Measurements from ENCODE around the gene ALLC. TPM values are rescaled to one million over a fixed set of nuclear protein-coding genes. Genes with fewer than 3 reads are reported as not detected.

ALLC gene
- polyA plus RNA-seq, 1 experiment: not detected

DNA sequence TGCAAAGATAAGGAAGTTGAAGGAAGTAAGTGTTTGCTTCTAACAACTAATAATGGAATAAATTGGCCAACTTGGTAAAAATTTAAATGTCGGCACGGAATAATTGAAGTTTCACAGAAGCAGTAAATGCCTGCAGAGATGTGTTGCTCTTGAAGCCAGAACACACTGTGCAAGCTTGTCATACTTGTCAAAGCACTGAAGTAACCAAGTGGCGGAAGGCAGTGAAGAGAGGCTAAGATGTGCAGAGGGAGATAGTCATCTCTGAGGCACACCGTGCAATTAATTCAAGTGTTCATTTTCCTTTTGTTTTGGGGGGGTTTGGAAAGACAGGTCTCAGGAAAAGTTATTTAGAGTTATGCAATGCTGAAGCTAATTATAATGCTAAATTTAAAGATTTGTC is 50.6 kb downstream of the ALLC start:
- H3K27me3 ChIP-seq (ENCODE audit: control insufficient read depth, insufficient read depth, low read length): peaks cover 10% of the 10 kb centered on the region
- no peaks in the 10 kb centered on the region; the same call in 1 of the 2 replicates for H3K9me3 ChIP-seq (ENCODE audit: control insufficient read depth, insufficient read depth, low read length)
- DNase-seq (ENCODE audit: low read depth, low spot score): no peak
- H3K27ac ChIP-seq (ENCODE audit: low read depth, low read length): no peak overlapping the region
- POLR2A ChIA-PET: no interaction called here
- H3K4me3 ChIP-seq (ENCODE audit: low read depth, low read length): no peak overlapping the region
- CTCF ChIA-PET: interaction anchor here (0.9 to 2.2 kb wide), 3 partner anchors 17 to 284 kb away, joined by 3 to 9 read pairs (median 3); no protein-coding TSS in a partner anchor
- TF ChIP-seq CTCF (IDR thresholded peaks at IDR 0.05; ENCODE audit: low read depth, low read length): no peak

- H3K4me3 ChIP-seq (ENCODE audit: low read depth, low read length): no peak overlapping the region
- no peak overlapping the region for H3K27ac ChIP-seq (ENCODE audit: low read depth, low read length)
- no peak for TF ChIP-seq CTCF (IDR thresholded peaks at IDR 0.05; ENCODE audit: low read depth, low read length)
- no peaks in the 10 kb centered on the region for H3K9me3 ChIP-seq (ENCODE audit: control insufficient read depth, insufficient read depth, low read length)
- CTCF ChIA-PET: interaction anchor here (0.9 to 2.2 kb wide), 3 partner anchors 18 to 285 kb away, joined by 3 to 9 read pairs (median 3); no protein-coding TSS in a partner anchor
- POLR2A ChIA-PET: no interaction called here
- no peak for DNase-seq (ENCODE audit: low read depth, low spot score)
- peaks cover 8% of the 10 kb centered on the region for H3K27me3 ChIP-seq (ENCODE audit: control insufficient read depth, insufficient read depth, low read length)
Measured at GRCh38 chr2:3709225-3709624, 51.2 kb downstream of the ALLC start.

- H3K27me3 ChIP-seq (ENCODE audit: control insufficient read depth, insufficient read depth, low read length): no peaks in the 10 kb centered on the region
- H3K9me3 ChIP-seq (ENCODE audit: control insufficient read depth, insufficient read depth, low read length): no peaks in the 10 kb centered on the region
- TF ChIP-seq CTCF (IDR thresholded peaks at IDR 0.05; ENCODE audit: low read depth, low read length): no peak
- DNase-seq (ENCODE audit: low read depth, low spot score): no peak
- H3K27ac ChIP-seq (ENCODE audit: low read depth, low read length): no peak overlapping the region
- no peak overlapping the region for H3K4me3 ChIP-seq (ENCODE audit: low read depth, low read length)
- ChIA-PET CTCF (interaction anchor here (1.4 to 2.8 kb wide), 2 partner anchors 16 to 247 kb away, joined by 4 to 20 read pairs; no protein-coding TSS in a partner anchor), POLR2A (no interaction called here)
Measured at GRCh38 chr2:3712424-3712823, 54.4 kb downstream of the ALLC start.

GRCh38 chr2:3712831-3713503 is 55.0 kb downstream of the ALLC start:
- Histone ChIP-seq H3K27me3 (ENCODE audit: control insufficient read depth, insufficient read depth, low read length) (no peaks in the 10 kb centered on the region), H3K9me3 (ENCODE audit: control insufficient read depth, insufficient read depth, low read length) (no peaks in the 10 kb centered on the region), H3K27ac (ENCODE audit: low read depth, low read length) (no peak overlapping the region), H3K4me3 (ENCODE audit: low read depth, low read length) (no peak overlapping the region)
- CTCF ChIA-PET: interaction anchor here (1.4 to 2.8 kb wide), 3 partner anchors 15 to 246 kb away, joined by 4 to 20 read pairs (median 14); no protein-coding TSS in a partner anchor
- DNase-seq (ENCODE audit: low read depth, low spot score): peak; percentile 29
- no peak for TF ChIP-seq CTCF (IDR thresholded peaks at IDR 0.05; ENCODE audit: low read depth, low read length)
- POLR2A ChIA-PET: no interaction called here

DNA sequence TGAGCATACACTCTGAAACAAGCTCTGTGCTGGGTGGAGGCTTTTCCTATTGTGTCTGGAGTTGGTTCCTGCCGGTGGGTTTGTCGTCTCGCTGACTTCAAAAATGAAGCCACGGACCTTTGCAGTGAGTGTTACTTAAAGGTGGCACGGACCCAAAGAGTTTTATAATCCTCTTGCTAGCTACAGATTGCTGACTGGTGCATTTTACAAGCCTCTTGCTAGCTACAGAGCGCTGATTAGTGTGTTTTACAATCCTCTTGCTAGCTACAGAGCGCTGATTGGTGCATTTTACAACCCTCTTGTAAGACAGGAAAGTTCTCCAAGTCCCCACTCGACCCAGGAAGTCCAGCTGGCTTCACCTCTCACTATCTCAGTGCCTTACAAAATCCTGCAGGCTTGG is 60.7 kb downstream of the ALLC start:
- H3K27me3 ChIP-seq (ENCODE audit: control insufficient read depth, insufficient read depth, low read length): peaks cover 4% of the 10 kb centered on the region
- ChIA-PET POLR2A (no interaction called here), CTCF (interaction anchor here (2.6 kb wide), 1 partner anchor 9 kb away, joined by 12 read pairs; no protein-coding TSS in a partner anchor)
- H3K4me3 ChIP-seq (ENCODE audit: low read depth, low read length): no peak overlapping the region
- no peak overlapping the region for H3K27ac ChIP-seq (ENCODE audit: low read depth, low read length)
- no peak for DNase-seq (ENCODE audit: low read depth, low spot score)
- H3K9me3 ChIP-seq (ENCODE audit: control insufficient read depth, insufficient read depth, low read length): no peaks in the 10 kb centered on the region
- TF ChIP-seq CTCF (IDR thresholded peaks at IDR 0.05; ENCODE audit: low read depth, low read length): no peak

Data from AG04450 (cell line).